Measurements from ENCODE around the gene VPS26C.
"Not testable (repeated sequence)": the region's sequence is repeated elsewhere in the genome, so short reads cannot be mapped to it uniquely, and the experiment has no call there.

VPS26C gene

DNA sequence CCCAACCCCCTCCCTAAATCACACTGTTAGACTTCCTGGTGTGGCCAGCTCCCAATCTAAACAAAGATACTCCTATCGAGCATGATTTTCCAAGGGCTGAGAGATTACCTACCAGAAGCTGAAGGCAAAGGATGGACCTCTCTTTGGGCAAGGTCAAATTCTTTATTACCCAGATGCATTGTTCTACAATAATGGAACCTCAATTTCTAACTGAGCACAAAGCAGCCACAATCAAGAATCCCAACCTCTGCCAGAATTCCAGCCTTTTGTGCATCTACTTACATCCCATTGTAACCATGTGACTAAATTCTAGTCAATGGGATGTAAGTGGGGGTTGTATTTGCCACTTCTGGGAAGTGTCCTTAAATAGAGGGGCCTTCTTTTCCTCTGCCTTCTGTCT lies 24.9 kb upstream of the VPS26C start:
- H3K4me3 ChIP-seq (ENCODE audit: low read depth in 1 of 2, low read length in 1 of 2) = no peak overlapping the region
- no peaks in the 10 kb centered on the region for H3K36me3 ChIP-seq
- no peaks in the 10 kb centered on the region for H3K9me3 ChIP-seq
- no peaks in the 10 kb centered on the region for H3K27me3 ChIP-seq
- no peaks in the 10 kb centered on the region for H3K4me1 ChIP-seq (ENCODE audit: control insufficient read depth in 1 of 2, insufficient read depth in 1 of 2, low read depth in 1 of 2, low read length in 1 of 2)
- TF ChIP-seq, protein P1, sequence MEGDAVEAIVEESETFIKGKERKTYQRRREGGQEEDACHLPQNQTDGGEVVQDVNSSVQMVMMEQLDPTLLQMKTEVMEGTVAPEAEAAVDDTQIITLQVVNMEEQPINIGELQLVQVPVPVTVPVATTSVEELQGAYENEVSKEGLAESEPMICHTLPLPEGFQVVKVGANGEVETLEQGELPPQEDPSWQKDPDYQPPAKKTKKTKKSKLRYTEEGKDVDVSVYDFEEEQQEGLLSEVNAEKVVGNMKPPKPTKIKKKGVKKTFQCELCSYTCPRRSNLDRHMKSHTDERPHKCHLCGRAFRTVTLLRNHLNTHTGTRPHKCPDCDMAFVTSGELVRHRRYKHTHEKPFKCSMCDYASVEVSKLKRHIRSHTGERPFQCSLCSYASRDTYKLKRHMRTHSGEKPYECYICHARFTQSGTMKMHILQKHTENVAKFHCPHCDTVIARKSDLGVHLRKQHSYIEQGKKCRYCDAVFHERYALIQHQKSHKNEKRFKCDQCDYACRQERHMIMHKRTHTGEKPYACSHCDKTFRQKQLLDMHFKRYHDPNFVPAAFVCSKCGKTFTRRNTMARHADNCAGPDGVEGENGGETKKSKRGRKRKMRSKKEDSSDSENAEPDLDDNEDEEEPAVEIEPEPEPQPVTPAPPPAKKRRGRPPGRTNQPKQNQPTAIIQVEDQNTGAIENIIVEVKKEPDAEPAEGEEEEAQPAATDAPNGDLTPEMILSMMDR (IDR thresholded peaks at IDR 0.05) = no peak
- no peak overlapping the region for H3K27ac ChIP-seq

GRCh38 chr21:37283191-37283710 lies 16.1 kb upstream of the VPS26C start:
- H3K9me3 ChIP-seq; H3K4me1 ChIP-seq (ENCODE audit: control insufficient read depth in 1 of 2, insufficient read depth in 1 of 2, low read depth in 1 of 2, low read length in 1 of 2); H3K27ac ChIP-seq; H3K36me3 ChIP-seq; H3K4me3 ChIP-seq (ENCODE audit: low read depth in 1 of 2, low read length in 1 of 2): not testable (repeated sequence)
- peaks cover 13% of the 10 kb centered on the region for H3K27me3 ChIP-seq

DNA sequence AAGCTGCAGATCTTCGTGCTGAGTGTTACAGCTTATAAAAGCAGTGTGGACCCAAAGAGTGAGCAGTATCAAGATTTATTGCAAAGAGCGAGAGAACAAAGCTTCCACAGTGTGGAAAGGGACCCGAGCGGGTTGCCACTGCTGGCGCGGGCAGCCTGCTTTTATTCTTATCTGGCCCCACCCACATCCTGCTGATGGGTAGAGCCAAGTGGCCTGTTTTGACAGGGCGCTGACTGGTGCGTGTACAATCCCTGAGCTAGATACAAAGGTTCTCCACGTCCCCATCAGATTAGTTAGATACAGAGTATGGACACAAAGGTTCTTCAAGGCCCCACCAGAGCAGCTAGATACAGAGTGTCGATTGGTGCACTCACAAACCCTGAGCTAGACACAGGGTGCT lies 15.5 kb upstream of the VPS26C start:
- H3K36me3 ChIP-seq; H3K4me1 ChIP-seq (ENCODE audit: control insufficient read depth in 1 of 2, insufficient read depth in 1 of 2, low read depth in 1 of 2, low read length in 1 of 2); H3K4me3 ChIP-seq (ENCODE audit: low read depth in 1 of 2, low read length in 1 of 2); H3K27ac ChIP-seq; H3K9me3 ChIP-seq: not testable (repeated sequence)
- peaks cover 13% of the 10 kb centered on the region for H3K27me3 ChIP-seq

DNA sequence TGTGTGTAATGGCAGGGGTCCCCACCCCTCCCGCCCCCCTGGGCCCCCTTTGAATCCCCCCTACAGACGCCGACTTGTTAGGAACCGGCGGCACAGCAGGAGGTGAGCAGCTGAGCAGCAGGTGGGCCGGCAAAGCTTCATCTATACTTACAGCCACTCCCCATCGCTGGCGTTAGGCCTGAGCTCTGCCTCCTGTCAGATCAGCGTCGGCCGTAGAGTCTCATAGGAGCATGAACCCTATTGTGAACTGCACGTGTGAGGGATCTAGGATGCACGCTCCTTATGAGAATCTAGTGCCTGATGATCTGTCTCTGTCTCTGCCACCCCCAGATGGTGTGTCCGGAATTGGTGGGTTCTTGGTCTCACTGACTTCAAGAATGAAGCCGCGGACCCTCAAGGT lies 14.9 kb upstream of the VPS26C start:
- no peak overlapping the region for H3K27ac ChIP-seq
- TF ChIP-seq, protein P1 (IDR thresholded peaks at IDR 0.05) = no peak

GRCh38 chr21:37281579-37281978 lies 14.4 kb upstream of the VPS26C start:
- Histone ChIP-seq H3K4me3 (ENCODE audit: low read depth in 1 of 2, low read length in 1 of 2) (no peak overlapping the region), H3K36me3 (no peaks in the 10 kb centered on the region), H3K4me1 (ENCODE audit: control insufficient read depth in 1 of 2, insufficient read depth in 1 of 2, low read depth in 1 of 2, low read length in 1 of 2) (no peaks in the 10 kb centered on the region), H3K27me3 (peaks cover 13% of the 10 kb centered on the region), H3K27ac (no peak overlapping the region), H3K9me3 (no peaks in the 10 kb centered on the region)
- TF ChIP-seq, protein P1 (IDR thresholded peaks at IDR 0.05) = no peak

More for the DNA sequence above, 14.9 kb upstream of the VPS26C start:
- Histone ChIP-seq H3K27me3 (peaks cover 13% of the 10 kb centered on the region), H3K36me3 (no peaks in the 10 kb centered on the region), H3K4me1 (ENCODE audit: control insufficient read depth in 1 of 2, insufficient read depth in 1 of 2, low read depth in 1 of 2, low read length in 1 of 2) (no peaks in the 10 kb centered on the region), H3K9me3 (no peaks in the 10 kb centered on the region), H3K4me3 (ENCODE audit: low read depth in 1 of 2, low read length in 1 of 2) (no peak overlapping the region)

DNA sequence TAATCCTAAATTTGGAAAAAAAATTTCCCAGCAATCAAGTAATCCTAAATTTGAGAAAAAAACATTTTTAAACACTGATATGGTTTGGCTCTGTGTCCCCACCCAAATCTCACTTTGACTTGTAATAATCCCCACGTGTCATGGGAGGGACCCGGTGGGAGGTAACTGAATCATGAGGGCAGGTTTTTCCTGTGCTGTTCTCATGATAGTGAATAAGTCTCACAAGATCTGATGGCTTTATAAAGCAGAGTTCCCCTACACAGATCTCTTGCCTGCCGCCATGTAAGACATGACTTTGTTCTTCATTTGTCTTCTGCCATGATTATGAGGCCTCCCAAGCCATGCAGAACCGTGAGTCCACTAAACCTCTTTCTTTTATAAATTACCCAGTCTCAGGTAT lies 12.1 kb upstream of the VPS26C start:
- not testable (repeated sequence) for H3K36me3 ChIP-seq; H3K4me3 ChIP-seq (ENCODE audit: low read depth in 1 of 2, low read length in 1 of 2); H3K4me1 ChIP-seq (ENCODE audit: control insufficient read depth in 1 of 2, insufficient read depth in 1 of 2, low read depth in 1 of 2, low read length in 1 of 2); H3K27ac ChIP-seq; H3K9me3 ChIP-seq
- H3K27me3 ChIP-seq = peaks cover 13% of the 10 kb centered on the region

DNA sequence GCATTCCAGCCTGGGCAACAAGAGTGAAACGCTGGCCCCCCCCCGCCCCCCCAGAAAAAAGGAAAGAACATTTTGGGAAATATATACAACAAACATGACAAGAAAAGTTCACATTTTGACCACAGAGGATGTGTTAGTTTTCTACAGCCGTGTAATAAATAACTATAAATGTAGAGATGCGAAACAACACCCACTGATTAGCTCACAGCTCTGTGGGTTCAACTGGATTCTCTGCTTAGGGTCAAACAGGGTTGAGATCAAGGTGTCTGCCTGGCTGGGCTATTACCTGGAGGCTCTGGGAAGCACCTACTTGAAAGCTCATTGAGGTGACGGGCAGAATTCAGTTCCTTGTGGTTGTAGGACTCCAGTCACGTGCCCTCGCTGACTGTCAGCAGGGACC lies 11.1 kb upstream of the VPS26C start:
- TF ChIP-seq, protein P1 (IDR thresholded peaks at IDR 0.05) = no peak
- no peaks in the 10 kb centered on the region for H3K36me3 ChIP-seq
- H3K27ac ChIP-seq = no peak overlapping the region
- no peaks in the 10 kb centered on the region for H3K9me3 ChIP-seq
- H3K4me3 ChIP-seq (ENCODE audit: low read depth in 1 of 2, low read length in 1 of 2) = no peak overlapping the region
- no peaks in the 10 kb centered on the region for H3K4me1 ChIP-seq (ENCODE audit: control insufficient read depth in 1 of 2, insufficient read depth in 1 of 2, low read depth in 1 of 2, low read length in 1 of 2)
- H3K27me3 ChIP-seq = peaks cover 19% of the 10 kb centered on the region
